K562 (cell line): ENCODE results near the gene OR1J4. TPM values are rescaled to one million over a fixed set of nuclear protein-coding genes. Genes with fewer than 3 reads are reported as not detected.

Experiments
- ATAC-seq: fragments of 200-7000 bp; cut with Tn5 transposase; 3 replicates; pipeline ENCODE4 v1.9.1; 2020; ENCODE audit warnings: moderate library complexity
- BruUV-seq: library from RNA; stranded (reverse); fragments of 400-500 nt; replicated peaks from 2 replicates; lab custom pipeline; 2021; lab: Mats Ljungman, UMichigan
- CTCF ChIA-PET: fragments of 300-600 bp; formaldehyde crosslinking; extraction: SDS; loops from one replicate; lab custom pipeline; 2021; ENCODE audit warnings: low intra/inter-chr PET ratio; lab: Yijun Ruan, JAX
- POLR2A ChIA-PET: fragments of 300-600, 350-650 bp; sonication (Branson Sonifier 250); formaldehyde crosslinking; extraction: SDS; loops from one replicate; lab custom pipeline; 2021; ENCODE audit warnings: antibody characterized with exemption, inconsistent platforms; lab: Yijun Ruan, JAX
- DNase-seq, 4 experiments: peaks; one replicate each; pipeline versions ENCODE4 v3.0.0 to v3.0.0-alpha.2; 2011 to 2018; ENCODE audit warnings: low spot score in 3 of 4, mixed read lengths in 3 of 4; ENCODE audit errors: extremely low read depth in 1 of 4
- FAIRE-seq: peaks from 2 replicates; lab custom pipeline; 2011; peaks lifted over from hg19 to GRCh38; lab: Jason Lieb, UNC
- H2AFZ ChIP-seq: 2 replicates; pipeline ENCODE4 v1.6.0; 2011; ENCODE audit warnings: low read depth, low read length, control low read depth, inconsistent platforms
- H3K27ac ChIP-seq: fragments of 200-600 bp; 3 replicates; pipeline ENCODE4 v1.8.0; 2011; ENCODE audit warnings: low read depth, mild to moderate bottlenecking, control low read depth, inconsistent platforms, low read length, moderate library complexity, mixed read lengths; ENCODE audit errors: extremely low read depth
- H3K27me3 ChIP-seq, 2 experiments: fragments of 300-600 bp in 1 of 2; 2 replicates in 1 of 2; 3 replicates in 1 of 2; pipeline versions ENCODE4 v1.6.0 to v1.8.0; 2011; ENCODE audit warnings: inconsistent platforms in 2 of 2, low read length in 2 of 2, mild to moderate bottlenecking in 1 of 2, mixed read lengths in 1 of 2, moderate library complexity in 1 of 2; ENCODE audit not compliant: control insufficient read depth in 2 of 2, insufficient read depth in 2 of 2
- H3K36me3 ChIP-seq: fragments of 300-600 bp; 3 replicates; pipeline ENCODE4 v1.8.0; 2011; ENCODE audit warnings: mild to moderate bottlenecking, low read length, inconsistent platforms; ENCODE audit not compliant: control insufficient read depth, insufficient read depth
- H3K4me1 ChIP-seq, 2 experiments: fragments of 200-600 bp in 1 of 2; replicated peaks in 1 of 2; 2 replicates in 1 of 2; 3 replicates in 1 of 2; pipeline versions ENCODE4 v1.5.1 to v1.8.0; 2011; ENCODE audit warnings: inconsistent platforms in 2 of 2, low read length in 2 of 2, mild to moderate bottlenecking in 1 of 2, mixed read lengths in 1 of 2, moderate library complexity in 1 of 2; ENCODE audit not compliant: control insufficient read depth in 2 of 2, insufficient read depth in 2 of 2
- H3K4me2 ChIP-seq: 2 replicates; pipeline ENCODE4 v1.6.1; 2011; ENCODE audit warnings: low read length, control low read depth, inconsistent platforms, mixed read lengths; ENCODE audit not compliant: insufficient read depth
- H3K4me3 ChIP-seq: fragments of 200-600 bp; sonication (generic), shearing (Covaris generic); 2 replicates; pipeline ENCODE4 v1.5.1; 2016; ENCODE audit warnings: control low read depth, inconsistent platforms
- H3K79me2 ChIP-seq: fragments of 200-600 bp; 3 replicates; pipeline ENCODE4 v1.8.0; 2011; ENCODE audit warnings: low read length, inconsistent platforms; ENCODE audit not compliant: control insufficient read depth, insufficient read depth
- H3K9ac ChIP-seq, 2 experiments: 2 replicates each; pipeline versions ENCODE4 v1.6.0 to v1.6.1; 2011; ENCODE audit warnings: low read depth in 2 of 2, low read length in 2 of 2, control low read depth in 1 of 2, inconsistent platforms in 1 of 2, mild to moderate bottlenecking in 1 of 2, mixed read lengths in 1 of 2; ENCODE audit not compliant: insufficient read depth in 1 of 2
- H3K9me1 ChIP-seq: one replicate; pipeline ENCODE4 v1.6.0; 2011; ENCODE audit warnings: inconsistent platforms, mild to moderate bottlenecking, low read length, moderate library complexity; ENCODE audit not compliant: control insufficient read depth, insufficient read depth
- H3K9me3 ChIP-seq: replicated peaks from 2 replicates; pipeline ENCODE4 v1.5.1; 2011; ENCODE audit warnings: low read depth, low read length, inconsistent platforms; ENCODE audit not compliant: control insufficient read depth, insufficient read depth
- H4K20me1 ChIP-seq: replicated peaks from 2 replicates; pipeline ENCODE4 v1.6.1; 2011; ENCODE audit warnings: low read length, inconsistent platforms, mixed read lengths; ENCODE audit not compliant: control insufficient read depth, insufficient read depth
- E2F4 ChIP-seq: sonication (generic); formaldehyde crosslinking; IDR thresholded peaks from 2 replicates; pipeline ENCODE4 v1.8.0; 2022; ENCODE audit warnings: mild to moderate bottlenecking, low read depth, missing genetic modification reagents
- ETV6 ChIP-seq, 3 experiments: fragments of 150-350 bp in 1 of 3; sonication (generic) in 1 of 3; formaldehyde crosslinking in 1 of 3; IDR thresholded peaks; 2 replicates each; pipeline versions ENCODE4 v1.6.1 to v1.8.0; 2014 to 2022; ENCODE audit warnings: borderline replicate concordance in 2 of 3, low read depth in 2 of 3, antibody characterized with exemption in 1 of 3, low read length in 1 of 3, mild to moderate bottlenecking in 1 of 3, missing genetic modification reagents in 1 of 3
- HEY1 ChIP-seq: fragments of 250-450 bp; sonication (Bioruptor Pico); IDR thresholded peaks from 2 replicates; pipeline ENCODE4 v1.5.0; 2020; ENCODE audit warnings: mild to moderate bottlenecking, moderate library complexity, borderline replicate concordance
- HIVEP1 ChIP-seq: fragments of 250-450 bp; sonication (Bioruptor Pico); IDR thresholded peaks from 2 replicates; pipeline ENCODE4 v1.4.0; 2020; ENCODE audit warnings: mild to moderate bottlenecking
- HNRNPK ChIP-seq: fragments of 200-400 bp; formaldehyde crosslinking; IDR thresholded peaks from one replicate; pipeline ENCODE4 v1.6.1; 2018; ENCODE audit warnings: mild to moderate bottlenecking, low read depth, low read length; ENCODE audit not compliant: poor library complexity, severe bottlenecking
- KLF10 ChIP-seq: fragments of 250-450 bp; sonication (Bioruptor Pico); IDR thresholded peaks from 2 replicates; pipeline ENCODE4 v1.6.1; 2021; ENCODE audit warnings: matching md5 sums
- MNT ChIP-seq, 2 experiments: fragments of 450-650 bp; conservative IDR thresholded peaks; 2 replicates each; pipeline ENCODE4 v1.6.1; 2017; ENCODE audit warnings: mild to moderate bottlenecking in 2 of 2, moderate library complexity in 2 of 2
- NCOA2 ChIP-seq, 2 experiments: fragments of 450-650 bp; IDR thresholded peaks; 2 replicates each; pipeline ENCODE4 v1.6.1; 2018; ENCODE audit warnings: mild to moderate bottlenecking in 2 of 2, moderate library complexity in 1 of 2; ENCODE audit not compliant: partially characterized antibody in 2 of 2
- NFXL1 ChIP-seq: fragments of 450-650 bp; formaldehyde crosslinking; IDR thresholded peaks from 2 replicates; pipeline ENCODE4 v1.4.0; 2021; ENCODE audit warnings: mild to moderate bottlenecking
- TEAD4 ChIP-seq, 2 experiments: sonication (generic) in 1 of 2; formaldehyde crosslinking in 1 of 2; IDR thresholded peaks; 2 replicates each; pipeline versions ENCODE4 v1.6.1 to v1.8.0; 2012 to 2022; ENCODE audit warnings: borderline replicate concordance in 1 of 2, inconsistent platforms in 1 of 2, low read length in 1 of 2, mild to moderate bottlenecking in 1 of 2, missing genetic modification reagents in 1 of 2
- UBTF ChIP-seq, 2 experiments: IDR thresholded peaks; 2 replicates each; pipeline ENCODE4 v1.6.1; 2012; ENCODE audit warnings: improper control_type of control experiment in 2 of 2, low read depth in 2 of 2, low read length in 2 of 2, borderline replicate concordance in 1 of 2
- WGBS: fragments of 100-300 bp; shearing (Covaris generic); methylation state at CpG from one replicate; pipeline ENCODE4 v1.1.6; 2016; ENCODE audit warnings: low coverage, mixed read lengths; ENCODE audit not compliant: insufficient coverage; ENCODE audit errors: missing lambda C conversion rate; 5-methylcytosine and 5-hydroxymethylcytosine counted together
- in situ Hi-C: fragments of 300-500 bp; cut with MboI; formaldehyde crosslinking; loops from 4 replicates; pipeline ENCODE4 v1.15.0; 2018; ENCODE audit warnings: inconsistent platforms, mixed read lengths
- intact Hi-C: fragments of 100-400 bp; cut with micrococcal nuclease; formaldehyde crosslinking; loops from 2 replicates; pipeline ENCODE4 v1.14.2; 2022
- polyA plus RNA-seq, 8 experiments: library from polyadenylated mRNA; depleted of rRNA in 4 of 8; stranded (reverse) in 5 of 8; unstranded in 3 of 8; fragments of >200 nt; fragmentation: Nextera tagmentation in 2 of 8; fragmentation: Illumina TruSeq in 1 of 8; extraction: Ambion mirVana in 2 of 8; extraction: Trizol in 1 of 8; gene quantifications; 2 replicates each; pipeline versions ENCODE4 v1.2.1 to v1.2.3, GENCODE V29; 2011 to 2014; ENCODE audit warnings: inconsistent platforms in 1 of 8, missing spikeins in 1 of 8
- total RNA-seq, 7 experiments: library from RNA; depleted of rRNA in 6 of 7; stranded (reverse); fragments of >200 nt in 6 of 7; fragmentation: Illumina TruSeq in 2 of 7; extraction: Trizol in 2 of 7; gene quantifications; 2 replicates each; pipeline versions ENCODE4 v1.2.1 to v1.2.3, GENCODE V29; 2011 to 2021; ENCODE audit warnings: low replicate concordance in 1 of 7

The OR1J4 gene
- total and polyA plus RNA-seq, 9 of the 15 experiments (the other 6 are each of a cell fraction or from before 2014, with no cell fraction given) = not detected

GRCh38 chr9:122477826-122478225 is 41.1 kb upstream of the OR1J4 start, which contains the start of gene OR1J1 (continued):
- TF ChIP-seq MNT (conservative IDR thresholded peaks at IDR 0.05) = no peak
- no peak for TF ChIP-seq TEAD4 (IDR thresholded peaks at IDR 0.05; ENCODE audit: low read length)
- TF ChIP-seq TEAD4 (CRISPR knock-in tag; IDR thresholded peaks at IDR 0.05; ENCODE audit: borderline replicate concordance) = no peak
- TF ChIP-seq HEY1 (CRISPR knock-in tag) = no peak
- TF ChIP-seq HNRNPK = no peak
- TF ChIP-seq, all 486 proteins: peak for 0

GRCh38 chr9:122479062-122479461 is 39.9 kb upstream of the OR1J4 start:
- Histone ChIP-seq H3K4me1 (peaks cover 0 to 4% of the 10 kb centered on the region in 2 experiments; a peak in 2 of 5 replicates), H3K9me3 (no peaks in the 10 kb centered on the region), H3K27ac (no peak overlapping the region), H4K20me1 (no peaks in the 10 kb centered on the region), H3K79me2 (no peaks in the 10 kb centered on the region), H3K36me3 (no peaks in the 10 kb centered on the region), H2AFZ (no peak overlapping the region), H3K9ac (no peak overlapping the region), H3K4me2 (no peak overlapping the region), H3K9me1 (no peaks in the 10 kb centered on the region), H3K4me3 (no peak overlapping the region), H3K27me3 (peaks cover 3 to 16% of the 10 kb centered on the region in 2 experiments; a peak in 3 of 5 replicates)
- ATAC-seq (no peak), FAIRE-seq (no peak), DNase-seq (no peak)
- WGBS = 4% methylated on average over 5 of the region's 5 CpGs
- BruUV-seq = no TSS peak
- intact Hi-C loops = no loop called here
- in situ Hi-C loops = no loop called here
- CTCF ChIA-PET = no interaction called here
- POLR2A ChIA-PET = no interaction called here
- no peak for TF ChIP-seq NFXL1
- no peak for TF ChIP-seq KLF10 (CRISPR knock-in tag)
- TF ChIP-seq E2F4 (CRISPR knock-in tag) = no peak
- TF ChIP-seq HIVEP1 (CRISPR knock-in tag) = no peak
- no peak for TF ChIP-seq NCOA2 (IDR thresholded peaks at IDR 0.05; ENCODE audit: partially characterized antibody in 2 of 2)
- no peak for TF ChIP-seq ETV6 (IDR thresholded peaks at IDR 0.05; ENCODE audit: borderline replicate concordance in 1 of 2, low read depth in 2 of 2, low read length in 1 of 2)
- no peak for TF ChIP-seq ETV6 (CRISPR knock-in tag; IDR thresholded peaks at IDR 0.05; ENCODE audit: borderline replicate concordance)
- TF ChIP-seq UBTF (IDR thresholded peaks at IDR 0.05; ENCODE audit: borderline replicate concordance in 1 of 2, low read depth in 2 of 2, low read length in 2 of 2) = no peak
